Thyroid gland (tissue), 4 donors: ENCODE results near the gene LSM7.

Source experiments
- POLR2A ChIP-seq, 2 donors: fragments of 450-650 bp; IDR thresholded peaks; one replicate each; pipeline ENCODE4 v1.6.1; 2017; ENCODE audit warnings: antibody characterized with exemption in 2 of 2, mild to moderate bottlenecking in 2 of 2, moderate library complexity in 1 of 2
- TF ChIP-seq, protein P1 (sequence below), 6 experiments: fragments of 200-600 bp in 3 of 6; fragments of 450-650 bp in 3 of 6; sonication (generic) in 3 of 6; IDR thresholded peaks; one replicate each; pipeline ENCODE4 v1.5.1; 2016 to 2019; ENCODE audit warnings: antibody characterized with exemption in 6 of 6, mild to moderate bottlenecking in 2 of 6, inconsistent platforms in 1 of 6, moderate library complexity in 1 of 6

- TF ChIP-seq, protein P1, sequence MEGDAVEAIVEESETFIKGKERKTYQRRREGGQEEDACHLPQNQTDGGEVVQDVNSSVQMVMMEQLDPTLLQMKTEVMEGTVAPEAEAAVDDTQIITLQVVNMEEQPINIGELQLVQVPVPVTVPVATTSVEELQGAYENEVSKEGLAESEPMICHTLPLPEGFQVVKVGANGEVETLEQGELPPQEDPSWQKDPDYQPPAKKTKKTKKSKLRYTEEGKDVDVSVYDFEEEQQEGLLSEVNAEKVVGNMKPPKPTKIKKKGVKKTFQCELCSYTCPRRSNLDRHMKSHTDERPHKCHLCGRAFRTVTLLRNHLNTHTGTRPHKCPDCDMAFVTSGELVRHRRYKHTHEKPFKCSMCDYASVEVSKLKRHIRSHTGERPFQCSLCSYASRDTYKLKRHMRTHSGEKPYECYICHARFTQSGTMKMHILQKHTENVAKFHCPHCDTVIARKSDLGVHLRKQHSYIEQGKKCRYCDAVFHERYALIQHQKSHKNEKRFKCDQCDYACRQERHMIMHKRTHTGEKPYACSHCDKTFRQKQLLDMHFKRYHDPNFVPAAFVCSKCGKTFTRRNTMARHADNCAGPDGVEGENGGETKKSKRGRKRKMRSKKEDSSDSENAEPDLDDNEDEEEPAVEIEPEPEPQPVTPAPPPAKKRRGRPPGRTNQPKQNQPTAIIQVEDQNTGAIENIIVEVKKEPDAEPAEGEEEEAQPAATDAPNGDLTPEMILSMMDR (IDR thresholded peaks at IDR 0.05): no peak
- TF ChIP-seq POLR2A (IDR thresholded peaks at IDR 0.05): no peak
These were observed 3.3 kb upstream of the LSM7 start for GRCh38 chr19:2331601-2332246.
